Hematopoietic multipotent progenitor cell treated with erythropoietin and hydrocortisone succinate and interleukin-3 and kit ligand, for 8 days (in vitro differentiated cells): Measurements from ENCODE around the gene AAK1.
A peak's percentile ranks its signal among the peaks of the same experiment; 100 is the strongest.
"Not testable (repeated sequence)": the region's sequence is repeated elsewhere in the genome, so short reads cannot be mapped to it uniquely, and the experiment has no call there.

Experiments
- DNase-seq: peaks from one replicate; pipeline ENCODE4 v3.0.0-alpha.2; 2015

AAK1 gene

GRCh38 chr2:69594341-69594740 is 49.2 kb downstream of the AAK1 start:
- DNase-seq, result no peak

- DNase-seq, result no peak
Measured at GRCh38 chr2:69592511-69592910, 51.0 kb downstream of the AAK1 start.

GRCh38 chr2:69589973-69590652 is 53.4 kb downstream of the AAK1 start:
- DNase-seq, result peak; percentile 49

- no peak for DNase-seq
Measured at GRCh38 chr2:69588945-69589344, 54.6 kb downstream of the AAK1 start.

GRCh38 chr2:69588403-69588802 is 55.1 kb downstream of the AAK1 start:
- no peak for DNase-seq

- no peak for DNase-seq
Measured at GRCh38 chr2:69585855-69586555, 57.5 kb downstream of the AAK1 start.

GRCh38 chr2:69584127-69584889 is 59.2 kb downstream of the AAK1 start:
- no peak for DNase-seq

- DNase-seq, result no peak
Measured at GRCh38 chr2:69583321-69583833, 60.2 kb downstream of the AAK1 start.

- DNase-seq, result peak; percentile 97
Measured at GRCh38 chr2:69582582-69583176, 60.9 kb downstream of the AAK1 start.

- peak; percentile 77 for DNase-seq
Measured at GRCh38 chr2:69581774-69582581, 61.6 kb downstream of the AAK1 start.

GRCh38 chr2:69580486-69580885 is 63.1 kb downstream of the AAK1 start:
- DNase-seq, result no peak

GRCh38 chr2:69579536-69579935 is 64.0 kb downstream of the AAK1 start:
- DNase-seq, result no peak

GRCh38 chr2:69578198-69578540 is 65.4 kb downstream of the AAK1 start:
- DNase-seq, result no peak

- DNase-seq, result no peak
Measured at GRCh38 chr2:69577467-69578197, 65.9 kb downstream of the AAK1 start.

GRCh38 chr2:69576880-69577279 is 66.7 kb downstream of the AAK1 start:
- DNase-seq, result no peak

GRCh38 chr2:69575926-69576325 is 67.6 kb downstream of the AAK1 start:
- DNase-seq, result no peak

- not testable (repeated sequence) for DNase-seq
Measured at GRCh38 chr2:69575371-69575770, 68.2 kb downstream of the AAK1 start.

GRCh38 chr2:69572641-69573040 is 70.9 kb downstream of the AAK1 start:
- no peak for DNase-seq

- DNase-seq, result peak; percentile 18
Measured at GRCh38 chr2:69571189-69571588, 72.3 kb downstream of the AAK1 start.

- DNase-seq, result no peak
Measured at GRCh38 chr2:69570474-69570873, 73.1 kb downstream of the AAK1 start.

- no peak for DNase-seq
Measured at GRCh38 chr2:69567909-69568300, 75.6 kb downstream of the AAK1 start.
